GM19468 (cell line): Measurements from ENCODE around the gene SRSF3.

ENCODE experiments used
- ATAC-seq: cut with Tn5 transposase; IDR thresholded peaks from one replicate; pipeline ENCODE4 v1.9.1; 2021; ENCODE audit warnings: mild to moderate bottlenecking, moderate library complexity, moderate number of reproducible peaks; ENCODE audit not compliant: unreplicated experiment; ENCODE audit errors: extremely low read depth

The SRSF3 gene

DNA sequence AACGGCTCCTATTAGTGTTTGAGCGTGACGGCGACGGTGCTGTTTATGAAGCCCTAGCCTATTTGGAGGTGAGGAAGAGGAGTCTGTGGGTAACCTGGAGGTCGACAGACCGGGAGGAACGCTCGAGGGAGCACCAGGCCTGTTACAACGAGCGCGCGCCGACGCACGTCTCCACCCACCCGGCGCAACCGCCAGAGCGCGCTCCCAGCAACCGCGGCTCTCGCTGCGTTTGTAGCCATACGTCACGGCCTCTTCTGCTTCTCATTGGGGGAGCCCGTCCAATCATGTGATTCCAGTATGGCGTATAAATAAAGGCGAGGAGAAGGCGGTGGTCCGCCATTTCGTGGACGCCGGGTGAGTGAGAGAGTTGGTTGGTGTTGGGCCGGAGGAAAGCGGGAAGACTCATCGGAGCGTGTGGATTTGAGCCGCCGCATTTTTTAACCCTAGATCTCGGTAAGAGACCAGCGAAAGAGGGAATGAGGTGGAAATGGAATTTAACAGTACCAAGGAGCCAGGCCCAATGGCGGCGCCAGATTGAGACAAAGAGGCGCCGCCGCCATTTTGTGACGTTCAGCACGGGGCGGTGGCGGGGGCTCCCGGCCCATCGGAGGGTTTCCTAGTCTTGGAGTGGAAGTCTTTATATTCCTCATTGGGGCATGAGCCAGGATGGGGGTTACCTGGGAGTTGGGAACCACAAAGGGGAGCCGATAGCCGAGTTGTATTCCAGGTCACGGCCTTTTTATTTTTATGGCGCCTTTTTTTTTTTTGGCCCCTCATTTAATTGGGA is at the start of gene SRSF3:
TSS of gene SRSF3 (plus strand) at position 334 of the 787 bp plus-strand sequence. CDS start 2,401 bp downstream, outside the sequence.
- ATAC-seq, result peak; percentile 70

- ATAC-seq, result no peak
Observed at GRCh38 chr6:36545767-36546307, 48.3 kb upstream of the SRSF3 start.

GRCh38 chr6:36546308-36546919 is 47.7 kb upstream of the SRSF3 start:
- no peak for ATAC-seq

GRCh38 chr6:36546920-36547645 is 47.1 kb upstream of the SRSF3 start, which contains the start of gene STK38:
Gene STK38 (minus strand): TSS chr6:36547479. CDS start chr6:36540202, 7,277 bp downstream.
- ATAC-seq, result peak; percentile 37

- ATAC-seq, result no peak
Observed at GRCh38 chr6:36547646-36548400, 46.3 kb upstream of the SRSF3 start.

- no peak for ATAC-seq
Observed at GRCh38 chr6:36548401-36548743, 45.8 kb upstream of the SRSF3 start.

DNA sequence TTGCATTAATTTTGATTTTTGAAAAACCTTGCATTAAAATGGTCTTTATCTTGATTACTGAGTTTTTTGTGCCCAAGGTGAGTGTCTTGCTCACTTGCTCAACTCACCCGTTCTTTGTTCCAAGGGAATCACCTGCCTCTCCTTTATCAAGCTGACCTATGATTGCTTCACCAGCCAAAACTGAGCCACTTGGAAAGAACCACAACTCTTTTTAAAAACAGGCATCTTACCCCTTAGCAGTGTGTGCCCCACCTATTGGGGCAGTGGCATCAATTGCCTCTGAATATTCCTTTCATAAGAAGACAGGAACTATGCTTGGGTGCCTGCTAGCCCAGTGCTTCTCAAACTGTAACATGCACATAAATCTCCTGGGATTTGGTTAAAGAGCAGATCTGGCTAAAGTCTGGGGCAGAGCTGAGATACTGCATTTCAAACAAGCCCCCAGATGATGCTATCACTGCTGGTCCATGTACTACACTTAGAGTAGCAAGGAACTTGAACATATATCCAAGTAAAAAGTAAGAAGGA is 43.6 kb upstream of the SRSF3 start:
- ATAC-seq, result no peak

DNA sequence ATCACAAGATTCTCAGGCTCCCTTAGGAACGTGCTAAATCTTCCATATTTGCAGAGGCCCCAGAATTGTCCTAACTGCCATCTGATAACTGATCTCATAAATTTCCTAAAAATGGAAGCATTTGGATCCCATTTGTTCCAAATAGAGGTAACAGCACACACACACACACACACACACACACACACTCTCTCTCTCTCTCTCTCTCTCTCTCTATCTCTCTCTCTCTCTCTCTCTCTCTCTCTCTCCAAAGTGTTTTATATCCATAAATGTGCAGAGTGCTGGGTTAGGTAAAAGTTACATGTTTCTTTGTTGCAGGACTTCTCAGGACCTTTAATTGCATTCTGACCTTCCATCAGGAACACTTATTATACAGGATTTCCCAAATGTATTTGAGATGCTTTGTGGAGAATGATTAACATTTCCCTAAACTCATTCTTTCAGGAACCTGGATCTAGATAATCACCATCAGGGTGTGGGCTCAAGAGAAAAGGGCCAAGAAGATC is 38.4 kb upstream of the SRSF3 start:
- no peak for ATAC-seq

- ATAC-seq, result no peak
Observed at GRCh38 chr6:36556281-36556680, 37.9 kb upstream of the SRSF3 start.

GRCh38 chr6:36559011-36559793 is 35.0 kb upstream of the SRSF3 start:
- ATAC-seq, result no peak

- no peak for ATAC-seq
Observed at GRCh38 chr6:36560822-36561221, 33.3 kb upstream of the SRSF3 start.

DNA sequence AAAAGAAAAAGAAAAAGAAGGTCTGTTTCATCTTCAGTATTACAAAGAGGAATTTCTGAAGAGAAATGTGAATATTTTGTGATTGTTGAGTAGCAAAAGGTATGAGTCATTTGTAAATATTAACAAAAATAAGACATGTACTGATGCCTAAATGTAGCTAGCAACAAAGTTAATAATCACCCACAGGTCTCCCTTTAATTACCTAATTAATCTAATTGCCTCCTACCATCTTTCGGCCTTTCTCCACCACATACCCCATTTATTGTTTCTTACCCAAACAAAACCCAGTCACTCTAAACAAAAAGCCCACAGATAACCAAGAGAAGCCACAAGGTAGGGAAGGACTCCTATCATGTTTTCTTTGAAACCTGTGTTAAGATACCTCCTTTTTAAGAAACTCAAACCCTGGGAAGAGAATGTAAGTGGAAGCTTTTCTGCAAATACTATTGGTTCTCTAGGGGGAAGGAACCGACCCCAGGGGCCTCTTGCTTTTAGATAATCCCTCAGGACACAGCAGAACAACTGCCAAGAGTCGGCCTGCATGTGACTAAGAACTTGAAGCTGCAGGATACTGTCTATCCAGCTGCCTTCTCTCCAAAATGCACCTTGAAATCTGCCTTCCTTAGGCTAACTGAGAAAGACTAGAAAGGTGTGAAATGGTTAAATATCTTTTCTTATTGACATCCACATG is 30.8 kb upstream of the SRSF3 start:
- no peak for ATAC-seq

DNA sequence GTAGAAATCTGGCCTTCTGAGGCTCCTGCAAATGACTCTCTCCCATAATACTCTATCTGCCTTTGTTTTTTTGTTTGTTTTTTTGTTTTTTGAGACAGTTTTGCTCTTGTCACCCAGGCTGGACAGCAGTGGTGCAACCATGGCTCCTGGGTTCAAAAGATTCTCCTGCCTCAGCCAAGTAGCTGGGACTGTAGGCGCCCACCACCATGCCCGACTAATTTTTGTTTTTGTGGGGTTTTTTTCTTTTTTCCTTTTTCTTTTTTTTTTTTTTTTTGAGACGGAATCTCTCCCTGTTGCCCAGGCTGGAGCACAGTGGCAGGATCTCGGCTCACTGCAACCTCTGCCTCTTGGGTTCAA is 30.3 kb upstream of the SRSF3 start:
- no peak for ATAC-seq

- no peak for ATAC-seq
Observed at GRCh38 chr6:36566418-36566905, 27.7 kb upstream of the SRSF3 start.

GRCh38 chr6:36570264-36570663 is 23.9 kb upstream of the SRSF3 start:
- no peak for ATAC-seq

DNA sequence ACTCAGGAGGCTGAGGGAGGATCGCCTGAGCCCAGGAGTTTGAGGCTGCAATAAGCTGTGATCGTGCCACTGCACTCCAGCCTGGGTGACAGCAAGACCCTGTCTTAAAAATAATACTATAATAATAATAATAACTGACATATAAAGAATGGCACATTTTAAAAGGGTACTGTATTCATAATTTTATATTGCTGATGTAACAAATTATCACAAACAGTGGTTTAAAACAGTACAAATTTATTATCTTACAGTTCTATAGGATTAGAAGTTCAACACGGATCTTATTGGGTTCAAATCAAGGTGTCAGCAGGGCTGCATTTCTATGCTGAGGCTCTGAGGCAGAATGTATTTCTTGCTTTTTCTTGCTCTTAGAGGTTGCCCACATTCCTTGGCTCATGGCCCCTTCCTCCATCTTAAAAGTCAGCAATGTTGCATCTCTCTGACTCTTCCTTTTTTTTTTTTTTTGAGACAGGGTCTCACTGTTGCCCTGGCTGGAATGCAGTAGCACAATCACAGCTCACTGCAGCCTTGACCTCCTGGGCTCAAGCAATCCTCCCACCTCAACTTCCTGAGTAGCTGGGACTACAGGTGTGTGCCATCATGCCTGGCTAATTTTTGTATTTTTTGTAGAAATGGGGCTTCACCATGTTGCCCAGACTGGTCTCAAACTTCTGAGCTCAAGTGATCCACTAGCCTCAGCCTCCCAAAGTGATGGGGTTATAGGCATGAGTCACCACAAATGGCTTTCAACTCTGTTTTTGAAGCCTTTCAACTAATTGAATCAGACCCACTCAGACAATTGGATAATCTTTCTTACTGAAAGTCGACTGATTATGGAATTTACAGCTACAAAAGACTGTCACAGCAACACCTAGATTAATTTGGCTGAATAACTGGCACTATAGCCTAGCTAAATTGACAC is 22.8 kb upstream of the SRSF3 start:
- ATAC-seq, result no peak
